ENCODE measurements around the gene LCAT. TPM values are rescaled to one million over a fixed set of nuclear protein-coding genes. Genes with fewer than 3 reads are reported as not detected.

The LCAT gene
- total RNA-seq, 1 experiment from 2014 or later = 14.0 TPM

Other genes starting within 250 kb of the LCAT start
- 15.1 TPM for gene GFOD2, start 224.8 kb downstream of the LCAT start, total RNA-seq (2021; ENCODE audit: unreplicated experiment)
- 13.4 TPM for gene RANBP10, start 137.6 kb downstream of the LCAT start, total RNA-seq (2021; ENCODE audit: unreplicated experiment)
- 1.6 TPM for gene TSNAXIP1, start 137.2 kb downstream of the LCAT start, total RNA-seq (2021; ENCODE audit: unreplicated experiment)
- gene THAP11, start 101.8 kb downstream of the LCAT start, total RNA-seq (2021; ENCODE audit: unreplicated experiment) = 27.3 TPM
- 119 TPM for gene NUTF2, start 97.2 kb downstream of the LCAT start, total RNA-seq (2021; ENCODE audit: unreplicated experiment)
- 43.4 TPM for gene CENPT, start 96.4 kb downstream of the LCAT start, total RNA-seq (2021; ENCODE audit: unreplicated experiment)
- gene EDC4, start 71.1 kb downstream of the LCAT start, total RNA-seq (2021; ENCODE audit: unreplicated experiment) = 85.3 TPM
- 1.1 TPM for gene NRN1L, start 59.2 kb downstream of the LCAT start, total RNA-seq (2021; ENCODE audit: unreplicated experiment)
- 17.8 TPM for gene PSKH1, start 50.9 kb downstream of the LCAT start, total RNA-seq (2021; ENCODE audit: unreplicated experiment)
- 2.0 TPM for gene CTRL, start 12.3 kb downstream of the LCAT start, total RNA-seq (2021; ENCODE audit: unreplicated experiment)
- gene PSMB10, start 7.3 kb downstream of the LCAT start, total RNA-seq (2021; ENCODE audit: unreplicated experiment) = 47.7 TPM
- gene SLC12A4, start 24.5 kb upstream of the LCAT start, total RNA-seq (2021; ENCODE audit: unreplicated experiment) = 31.8 TPM
- gene DPEP3, start 36.4 kb upstream of the LCAT start, total RNA-seq (2021; ENCODE audit: unreplicated experiment) = not detected
- gene DPEP2, start 55.4 kb upstream of the LCAT start, total RNA-seq (2021; ENCODE audit: unreplicated experiment) = not detected
- gene DPEP2NB, start 71.8 kb upstream of the LCAT start, total RNA-seq (2021; ENCODE audit: unreplicated experiment) = not detected
- gene DDX28, start 79.1 kb upstream of the LCAT start, total RNA-seq (2021; ENCODE audit: unreplicated experiment) = 8.4 TPM
- gene DUS2, start 79.2 kb upstream of the LCAT start, total RNA-seq (2021; ENCODE audit: unreplicated experiment) = 12.1 TPM
- gene NFATC3, start 141.2 kb upstream of the LCAT start, total RNA-seq (2021; ENCODE audit: unreplicated experiment) = 24.8 TPM